HL-60/S4 treated with phorbol 12-myristate 13-acetate at 8.2 ng/mL for 4 days and 3 days (cell line): ENCODE measurements around the gene METAP2.

ENCODE experiments used
- in situ Hi-C: fragments of 300-500 bp; cut with MboI; formaldehyde crosslinking; loops from 2 replicates; pipeline ENCODE4 v1.15.0; 2022; ENCODE audit warnings: low sequenced_read_pairs

METAP2 gene

GRCh38 chr12:95509300-95509699 is 35.3 kb downstream of the METAP2 start:
- in situ Hi-C loops: no loop called here

- in situ Hi-C loops: no loop called here
Observed at GRCh38 chr12:95511977-95512376, 38.0 kb downstream of the METAP2 start.

- in situ Hi-C loops: no loop called here
Observed at GRCh38 chr12:95513599-95513998, 39.6 kb downstream of the METAP2 start.

GRCh38 chr12:95515197-95515596 is 41.2 kb downstream of the METAP2 start:
- in situ Hi-C loops: no loop called here

- in situ Hi-C loops: no loop called here
Observed at GRCh38 chr12:95516757-95517156, 42.8 kb downstream of the METAP2 start.

- in situ Hi-C loops: no loop called here
Observed at GRCh38 chr12:95517246-95517645, 43.3 kb downstream of the METAP2 start.

GRCh38 chr12:95518944-95519343 is 45.0 kb downstream of the METAP2 start:
- in situ Hi-C loops: no loop called here

GRCh38 chr12:95520816-95521215 is 46.9 kb downstream of the METAP2 start:
- in situ Hi-C loops: no loop called here

GRCh38 chr12:95522692-95523091 is 48.7 kb downstream of the METAP2 start:
- in situ Hi-C loops: no loop called here

- in situ Hi-C loops: loop anchor here (25.0 kb wide), 1 partner anchor 416 kb away; no protein-coding TSS in a partner anchor
Observed at GRCh38 chr12:95528431-95528830, 54.5 kb downstream of the METAP2 start.

- in situ Hi-C loops: loop anchor here (25.0 kb wide), 1 partner anchor 417 kb away; no protein-coding TSS in a partner anchor
Observed at GRCh38 chr12:95529693-95530225, 55.8 kb downstream of the METAP2 start.

GRCh38 chr12:95532851-95533250 is 58.9 kb downstream of the METAP2 start:
- in situ Hi-C loops: loop anchor here (25.0 kb wide), 1 partner anchor 421 kb away; no protein-coding TSS in a partner anchor

- in situ Hi-C loops: loop anchor here (25.0 kb wide), 1 partner anchor 422 kb away; no protein-coding TSS in a partner anchor
Observed at GRCh38 chr12:95533985-95534384, 60.0 kb downstream of the METAP2 start.

- in situ Hi-C loops: loop anchor here (25.0 kb wide), 1 partner anchor 426 kb away; no protein-coding TSS in a partner anchor
Observed at GRCh38 chr12:95538006-95538405, 64.1 kb downstream of the METAP2 start.

- in situ Hi-C loops: loop anchor here (25.0 kb wide), 1 partner anchor 426 kb away; no protein-coding TSS in a partner anchor
Observed at GRCh38 chr12:95538656-95539055, 64.7 kb downstream of the METAP2 start.

- in situ Hi-C loops: loop anchor here (25.0 kb wide), 1 partner anchor 429 kb away; no protein-coding TSS in a partner anchor
Observed at GRCh38 chr12:95541436-95541835, 67.5 kb downstream of the METAP2 start.

- in situ Hi-C loops: loop anchor here (25.0 kb wide), 1 partner anchor 431 kb away; no protein-coding TSS in a partner anchor
Observed at GRCh38 chr12:95543305-95543704, 69.4 kb downstream of the METAP2 start.

GRCh38 chr12:95544756-95545155 is 70.8 kb downstream of the METAP2 start:
- in situ Hi-C loops: loop anchor here (25.0 kb wide), 1 partner anchor 432 kb away; no protein-coding TSS in a partner anchor

GRCh38 chr12:95545303-95545702 is 71.4 kb downstream of the METAP2 start:
- in situ Hi-C loops: loop anchor here (25.0 kb wide), 1 partner anchor 433 kb away; no protein-coding TSS in a partner anchor

- in situ Hi-C loops: loop anchor here (25.0 kb wide), 1 partner anchor 434 kb away; no protein-coding TSS in a partner anchor
Observed at GRCh38 chr12:95545731-95546490, 72.0 kb downstream of the METAP2 start.

GRCh38 chr12:95546491-95546813 is 72.5 kb downstream of the METAP2 start:
- in situ Hi-C loops: loop anchor here (25.0 kb wide), 1 partner anchor 434 kb away; no protein-coding TSS in a partner anchor
